Adrenal gland (tissue), 5 donors: ENCODE measurements around the gene PPFIA3.
"Not testable (repeated sequence)": the region's sequence is repeated elsewhere in the genome, so short reads cannot be mapped to it uniquely, and the experiment has no call there.

ENCODE experiments used
- CTCF ChIP-seq, 6 experiments: fragments of 450-650 bp in 4 of 6; fragments of 200-600 bp in 2 of 6; sonication (generic) in 1 of 6; IDR thresholded peaks; 1 replicate in 5 of 6; 2 replicates in 1 of 6; pipeline versions ENCODE4 v1.5.1 to v1.8.0; 2016 to 2021; ENCODE audit warnings: antibody characterized with exemption in 6 of 6, mild to moderate bottlenecking in 2 of 6, moderate library complexity in 1 of 6
- POLR2A ChIP-seq, 2 donors: fragments of 450-650 bp; IDR thresholded peaks; one replicate each; pipeline ENCODE4 v1.6.1; 2017; ENCODE audit warnings: antibody characterized with exemption in 2 of 2, mild to moderate bottlenecking in 2 of 2, moderate library complexity in 1 of 2
- donor health status: DM: no; HTN: no; CAD: no.

DNA sequence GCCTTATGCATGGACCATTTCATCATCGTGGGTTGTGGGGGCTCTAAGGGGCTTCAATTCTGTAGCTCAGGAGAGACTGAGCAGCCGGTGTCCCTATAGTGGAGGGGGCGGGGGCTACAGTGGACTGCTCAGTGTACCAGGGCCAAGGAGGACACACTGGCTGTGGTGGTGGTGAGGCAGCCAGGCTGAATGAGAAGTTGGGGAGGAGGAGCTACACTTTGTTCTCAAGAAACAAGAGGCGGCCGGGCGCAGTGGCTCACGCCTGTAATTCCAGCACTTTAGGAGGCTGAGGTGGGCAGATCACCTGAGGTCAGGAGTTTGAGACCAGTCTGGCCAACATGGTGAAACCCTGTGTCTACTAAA, 27.0 kb downstream of the PPFIA3 start:
- not testable (repeated sequence) for TF ChIP-seq POLR2A, CTCF (IDR thresholded peaks at IDR 0.05)
